Inferior parietal cortex (tissue), 1 donor: ENCODE measurements around the gene MGRN1.

Source experiments
- DNase-seq: peaks from one replicate; pipeline ENCODE4 v3.0.0-alpha.2; 2016; ENCODE audit errors: extremely low spot score

Gene MGRN1

GRCh38 chr16:4686497-4687210 lies 62.0 kb downstream of the MGRN1 start:
- DNase-seq = no peak

GRCh38 chr16:4687416-4687815 lies 62.8 kb downstream of the MGRN1 start:
- DNase-seq = no peak

DNA sequence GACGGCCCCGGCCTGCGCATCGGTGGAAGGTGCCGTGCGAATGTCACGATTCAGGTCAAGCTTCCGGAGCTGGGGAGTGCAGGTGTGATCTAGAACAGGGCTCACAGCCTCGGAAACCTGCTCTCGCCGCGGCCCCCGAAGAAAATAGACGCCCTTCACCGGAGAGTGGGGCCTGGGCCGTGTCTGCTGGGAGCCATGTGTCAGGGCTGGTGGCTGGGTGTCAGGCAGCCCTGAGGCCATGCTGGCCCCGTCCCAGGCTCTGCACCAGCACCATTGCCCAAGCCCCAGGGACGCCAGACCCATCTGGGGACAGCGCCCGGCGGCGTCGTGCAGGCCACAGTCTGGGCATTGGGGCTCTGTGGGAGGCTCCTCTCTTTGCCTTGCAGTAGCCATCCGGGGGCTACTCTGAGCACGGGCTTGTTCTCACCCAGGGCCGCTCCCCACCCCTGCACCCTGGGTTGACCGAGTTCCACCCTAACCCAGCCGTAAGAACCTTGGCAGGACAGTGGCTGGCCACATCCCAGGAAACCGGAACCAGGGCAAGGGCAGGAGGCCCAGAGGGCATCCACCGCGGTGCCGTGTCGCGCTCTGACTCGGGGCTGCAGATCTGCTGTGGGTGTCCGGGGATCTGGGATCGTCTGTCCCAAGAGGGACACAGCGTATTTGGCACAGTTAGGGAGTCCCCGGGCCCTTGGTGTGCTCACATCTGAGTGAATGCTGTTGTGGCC lies 63.5 kb downstream of the MGRN1 start:
- DNase-seq = no peak

DNA sequence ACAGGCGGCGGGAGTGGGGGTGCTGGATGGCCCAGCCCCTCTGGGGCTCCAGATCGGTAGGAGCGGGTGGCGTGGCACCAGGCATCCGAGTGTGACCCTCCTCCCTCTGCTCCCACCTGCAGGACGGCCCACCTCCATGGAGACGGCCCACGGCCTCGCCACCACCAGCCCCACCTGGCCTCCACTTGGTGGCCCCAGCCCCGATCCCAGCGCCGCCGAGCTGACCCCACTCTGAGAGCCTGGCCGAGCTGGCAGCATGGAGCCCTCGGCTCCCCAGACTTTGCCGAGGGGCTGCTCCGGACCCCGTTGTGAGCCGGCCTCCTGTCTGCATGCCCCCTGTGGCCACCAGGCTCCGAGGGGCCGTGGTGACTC lies 64.0 kb downstream of the MGRN1 start:
- no peak for DNase-seq

DNA sequence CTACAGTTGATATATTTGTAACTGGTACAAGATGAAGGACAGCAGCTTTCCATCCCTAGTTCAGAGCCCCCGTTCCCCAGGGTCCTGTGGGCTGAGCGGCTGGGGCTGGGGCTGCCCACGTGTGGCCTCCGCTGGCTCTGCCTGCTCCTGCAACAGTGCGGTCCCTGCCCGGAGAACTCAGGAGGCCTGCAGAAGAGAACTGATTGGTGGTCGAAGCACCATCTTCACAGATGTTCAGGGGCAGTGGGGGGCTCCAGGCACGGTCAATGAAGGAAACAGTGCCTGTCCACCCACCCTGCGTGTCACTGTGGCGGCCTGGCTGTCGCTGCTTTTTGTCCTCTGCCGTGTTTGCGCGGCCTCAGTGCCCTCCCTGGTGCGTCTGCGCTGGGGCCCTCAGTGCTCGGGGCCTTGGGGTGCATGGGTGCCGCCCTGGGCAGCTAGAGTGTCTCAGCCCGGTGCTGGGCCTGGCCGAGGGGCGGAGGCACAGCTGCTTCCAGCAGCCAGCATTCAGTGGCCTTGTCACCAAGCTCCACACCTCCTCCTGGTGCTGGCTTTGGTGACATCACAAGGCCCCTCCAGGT lies 64.6 kb downstream of the MGRN1 start:
- DNase-seq = no peak

DNA sequence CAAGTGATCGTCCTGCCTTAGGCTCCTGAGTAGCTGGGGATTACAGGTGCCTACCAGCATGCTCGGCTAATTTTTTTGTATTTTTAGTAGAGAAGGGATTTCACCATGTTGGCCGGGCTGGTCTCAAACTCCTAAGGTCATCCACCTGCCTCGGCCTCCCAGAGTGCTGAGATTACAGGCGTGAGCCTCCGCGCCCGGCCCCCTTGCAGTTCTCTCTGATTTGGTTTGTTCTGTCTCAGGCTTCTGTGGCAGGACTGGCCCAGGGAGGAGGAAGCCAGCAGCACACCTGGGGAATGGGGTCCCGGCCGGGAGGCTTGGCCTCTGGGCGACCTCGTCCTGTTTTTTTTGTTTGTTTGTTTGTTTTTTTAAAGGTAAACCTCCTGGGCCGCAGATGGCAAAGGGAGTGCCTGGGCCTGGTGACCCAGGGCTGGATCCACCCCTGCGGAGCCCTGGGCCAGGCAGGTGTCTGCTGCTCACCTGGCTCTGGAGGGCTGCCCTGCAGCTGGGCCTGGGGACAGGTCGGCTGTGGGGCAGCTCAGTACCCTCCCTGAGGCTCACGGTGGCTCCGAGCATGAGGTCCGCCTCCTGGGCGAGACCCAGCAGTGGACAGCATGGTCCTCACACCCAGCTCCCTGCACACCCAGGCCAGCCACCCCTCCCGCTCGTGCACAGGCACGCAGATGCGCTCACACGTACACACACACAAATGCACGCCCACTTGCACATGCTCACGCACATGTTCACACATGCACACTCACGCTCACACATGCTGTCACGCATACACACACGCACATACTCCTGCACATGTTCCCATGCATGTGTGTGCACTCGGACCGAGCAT lies 65.5 kb downstream of the MGRN1 start:
- DNase-seq = no peak

- no peak for DNase-seq
Measured at GRCh38 chr16:4690946-4691665, 66.5 kb downstream of the MGRN1 start.

GRCh38 chr16:4691666-4692412 lies 67.2 kb downstream of the MGRN1 start:
- DNase-seq = no peak

DNA sequence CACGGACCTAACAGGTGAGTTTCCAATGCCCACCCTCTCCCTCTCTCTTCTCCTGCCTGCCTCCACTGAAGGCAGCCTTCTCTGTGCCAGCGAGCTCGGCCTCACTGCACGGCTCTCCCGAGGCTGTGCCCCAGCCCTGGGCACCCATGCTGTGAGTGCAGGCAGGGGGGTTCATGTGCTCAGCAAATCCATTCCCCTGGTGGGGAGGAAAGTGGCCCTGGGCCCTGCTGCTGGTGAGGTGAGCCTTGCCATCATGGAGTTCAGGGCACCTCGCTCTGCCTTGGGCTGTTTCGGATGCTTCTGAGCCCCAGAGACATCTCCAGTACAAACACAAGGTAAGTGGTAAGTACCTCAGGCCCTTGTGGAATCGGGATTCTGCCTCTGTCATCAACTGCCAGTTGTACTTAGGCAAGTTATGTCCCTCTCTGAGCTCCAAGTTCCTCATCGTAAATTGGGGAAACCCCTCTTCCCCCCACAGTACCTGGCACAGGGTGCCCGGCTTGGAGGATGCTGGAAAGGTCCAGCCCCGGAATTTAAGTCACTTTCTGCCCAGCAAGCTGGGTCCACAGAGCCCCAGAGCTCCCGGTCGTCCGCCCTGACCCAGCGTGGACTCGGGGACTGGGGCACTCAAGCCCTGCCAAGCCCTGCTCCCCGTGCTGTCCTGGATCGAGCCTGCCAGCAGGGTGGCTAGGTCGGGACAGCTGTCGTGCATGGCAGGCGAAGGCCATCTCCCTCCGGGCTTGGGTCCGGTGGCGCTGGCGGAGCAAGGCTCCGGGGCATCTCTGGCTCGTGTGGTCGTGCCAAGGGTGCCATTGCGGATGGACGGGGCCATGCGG lies 68.1 kb downstream of the MGRN1 start:
- no peak for DNase-seq

- DNase-seq = peak; percentile 94
Measured at GRCh38 chr16:4693296-4693955, 68.8 kb downstream of the MGRN1 start, which contains the start of gene NUDT16L1. TSS of gene NUDT16L1 (plus strand) at chr16:4693562. CDS start at chr16:4693727, 165 bp downstream.

- DNase-seq = no peak
Measured at GRCh38 chr16:4693956-4694641, 69.5 kb downstream of the MGRN1 start.

- peak; percentile 17 for DNase-seq
Measured at GRCh38 chr16:4694642-4695451, 70.2 kb downstream of the MGRN1 start.

GRCh38 chr16:4695473-4696171 lies 71.0 kb downstream of the MGRN1 start:
- no peak for DNase-seq

GRCh38 chr16:4696172-4696904 lies 71.7 kb downstream of the MGRN1 start:
- no peak for DNase-seq

GRCh38 chr16:4696905-4697847 lies 72.5 kb downstream of the MGRN1 start:
- DNase-seq = no peak
